Neural cell (in vitro differentiated cells): ENCODE measurements around the gene GHITM.

ENCODE experiments used
- CTCF ChIP-seq: fragments of 450-650 bp; IDR thresholded peaks from 2 replicates; pipeline ENCODE4 v1.5.1; 2014; ENCODE audit warnings: antibody characterized with exemption, mild to moderate bottlenecking, moderate library complexity; ENCODE audit not compliant: poor library complexity, severe bottlenecking
- EP300 ChIP-seq: fragments of 450-650 bp; conservative IDR thresholded peaks from 2 replicates; pipeline ENCODE4 v1.6.1; 2014; ENCODE audit warnings: antibody characterized with exemption, mild to moderate bottlenecking, moderate library complexity; ENCODE audit not compliant: poor library complexity, severe bottlenecking
- EZH2 ChIP-seq: fragments of 200-600, 300-800 bp; shearing (Covaris generic), sonication (generic); IDR thresholded peaks from 2 replicates; pipeline ENCODE4 v1.6.1; 2014; ENCODE audit warnings: antibody characterized with exemption, low read length, borderline replicate concordance, mild to moderate bottlenecking; ENCODE audit not compliant: insufficient read depth, poor library complexity, severe bottlenecking
- MXI1 ChIP-seq: fragments of 450-650 bp; conservative IDR thresholded peaks from 2 replicates; pipeline ENCODE4 v1.6.1; 2014; ENCODE audit warnings: antibody characterized with exemption, mild to moderate bottlenecking; ENCODE audit not compliant: poor library complexity, severe bottlenecking
- POLR2AphosphoS5 ChIP-seq: IDR thresholded peaks from 2 replicates; pipeline ENCODE4 v1.6.1; 2012
- RAD21 ChIP-seq: fragments of 450-650 bp; conservative IDR thresholded peaks from 2 replicates; pipeline ENCODE4 v1.6.1; 2014; ENCODE audit warnings: antibody characterized with exemption, mild to moderate bottlenecking, moderate library complexity
- REST ChIP-seq: IDR thresholded peaks from 2 replicates; pipeline ENCODE4 v1.6.1; 2012; ENCODE audit warnings: borderline replicate concordance
- TAF1 ChIP-seq: IDR thresholded peaks from 2 replicates; pipeline ENCODE4 v1.6.1; 2012; ENCODE audit warnings: low read depth

- TF ChIP-seq CTCF = no peak
- TF ChIP-seq REST = no peak
- no peak for TF ChIP-seq MXI1
- no peak for TF ChIP-seq TAF1
- TF ChIP-seq EZH2 = no peak
- no peak for TF ChIP-seq EP300
- TF ChIP-seq POLR2AphosphoS5 = no peak
- TF ChIP-seq RAD21 = no peak
Observed at GRCh38 chr10:84179059-84179710, 39.9 kb downstream of the GHITM start.
